GM21529 (cell line): ENCODE results near the gene ZNF384.

Experiments used
- ATAC-seq: cut with Tn5 transposase; IDR thresholded peaks from one replicate; pipeline ENCODE4 v1.9.1; 2021; ENCODE audit not compliant: unreplicated experiment

The ZNF384 gene

GRCh38 chr12:6626654-6627283, 62.4 kb downstream of the ZNF384 start:
- no peak for ATAC-seq

GRCh38 chr12:6620885-6621274, 68.3 kb downstream of the ZNF384 start:
- ATAC-seq, result no peak

DNA sequence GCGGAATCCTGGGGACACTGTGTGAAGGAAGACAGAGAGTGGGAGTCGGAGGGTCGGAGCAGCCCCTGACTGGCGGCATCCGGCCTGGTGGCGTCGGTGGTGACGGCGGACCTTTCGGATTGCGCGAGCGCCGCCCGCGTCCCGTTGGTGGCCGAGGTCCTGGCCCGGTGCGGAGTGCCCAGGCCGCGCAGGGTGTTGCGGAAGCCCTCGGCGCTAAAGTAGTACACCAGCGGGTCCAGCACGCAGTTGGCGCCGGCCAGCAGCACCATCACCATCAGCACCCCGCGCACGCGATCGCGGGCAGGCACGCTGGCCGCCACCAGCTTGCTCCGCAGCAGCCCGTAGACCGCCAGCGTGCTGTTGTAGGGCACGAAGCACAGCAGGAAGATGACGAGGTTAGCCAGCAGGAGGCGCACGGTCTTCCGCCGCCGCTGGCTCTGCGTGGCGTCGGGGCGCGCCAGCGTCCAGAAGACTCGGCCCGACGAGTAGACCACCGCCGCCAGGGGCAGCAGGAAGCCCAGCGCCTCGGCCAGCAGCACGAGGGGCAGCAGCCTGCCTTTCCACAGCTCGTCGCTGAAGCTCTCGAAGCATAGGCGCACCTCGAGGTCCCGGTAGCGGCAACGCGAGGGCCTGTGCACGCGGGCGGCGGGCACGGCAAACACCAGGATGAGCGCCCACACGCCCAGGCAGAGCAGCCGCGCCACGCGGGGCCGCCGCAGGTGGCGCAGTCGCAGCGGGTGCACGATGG, 68.9 kb downstream of the ZNF384 start:
- ATAC-seq, result no peak

DNA sequence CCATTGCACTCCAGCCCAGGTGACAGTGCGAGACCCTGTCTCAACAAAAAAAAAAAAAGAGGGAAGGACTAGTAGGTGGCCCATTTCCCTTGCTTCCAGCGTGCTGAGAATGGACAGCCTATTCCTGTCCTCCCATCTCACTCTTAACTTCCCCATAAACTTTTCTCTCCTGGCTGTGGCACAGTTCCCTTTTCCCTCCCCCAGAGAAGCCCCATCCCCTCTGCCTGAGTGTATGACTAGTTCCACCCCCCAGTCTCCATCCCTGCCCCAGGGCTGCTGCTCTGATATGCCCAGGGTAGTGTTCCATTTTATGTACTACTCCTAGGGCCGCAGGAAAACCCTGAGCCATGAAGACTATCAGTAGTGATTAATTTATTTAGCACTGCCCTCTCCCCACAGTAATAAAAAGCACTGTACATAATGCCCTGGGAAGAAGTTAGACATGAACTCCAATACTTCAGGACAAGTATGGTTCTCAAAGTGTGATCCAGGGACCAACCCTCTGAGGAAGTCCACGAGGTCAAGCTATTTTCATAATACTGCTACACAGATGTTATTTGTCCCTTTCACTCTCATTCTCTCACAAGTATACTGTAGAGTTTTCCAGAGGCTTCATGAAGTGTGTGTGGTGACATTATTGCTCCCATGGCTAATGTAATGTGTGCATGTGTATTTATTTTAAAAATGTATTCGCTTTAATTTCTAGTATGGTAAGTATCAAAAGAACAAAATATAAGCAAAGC, 70.5 kb downstream of the ZNF384 start:
- ATAC-seq, result no peak
